Measurements from ENCODE around the gene ZNF71. TPM values are rescaled to one million over a fixed set of nuclear protein-coding genes. Genes with fewer than 3 reads are reported as not detected.
A peak's percentile ranks its signal among the peaks of the same experiment; 100 is the strongest.

The ZNF71 gene
- total RNA-seq, 1 donor from 2014 or later, result 5.8 TPM

DNA sequence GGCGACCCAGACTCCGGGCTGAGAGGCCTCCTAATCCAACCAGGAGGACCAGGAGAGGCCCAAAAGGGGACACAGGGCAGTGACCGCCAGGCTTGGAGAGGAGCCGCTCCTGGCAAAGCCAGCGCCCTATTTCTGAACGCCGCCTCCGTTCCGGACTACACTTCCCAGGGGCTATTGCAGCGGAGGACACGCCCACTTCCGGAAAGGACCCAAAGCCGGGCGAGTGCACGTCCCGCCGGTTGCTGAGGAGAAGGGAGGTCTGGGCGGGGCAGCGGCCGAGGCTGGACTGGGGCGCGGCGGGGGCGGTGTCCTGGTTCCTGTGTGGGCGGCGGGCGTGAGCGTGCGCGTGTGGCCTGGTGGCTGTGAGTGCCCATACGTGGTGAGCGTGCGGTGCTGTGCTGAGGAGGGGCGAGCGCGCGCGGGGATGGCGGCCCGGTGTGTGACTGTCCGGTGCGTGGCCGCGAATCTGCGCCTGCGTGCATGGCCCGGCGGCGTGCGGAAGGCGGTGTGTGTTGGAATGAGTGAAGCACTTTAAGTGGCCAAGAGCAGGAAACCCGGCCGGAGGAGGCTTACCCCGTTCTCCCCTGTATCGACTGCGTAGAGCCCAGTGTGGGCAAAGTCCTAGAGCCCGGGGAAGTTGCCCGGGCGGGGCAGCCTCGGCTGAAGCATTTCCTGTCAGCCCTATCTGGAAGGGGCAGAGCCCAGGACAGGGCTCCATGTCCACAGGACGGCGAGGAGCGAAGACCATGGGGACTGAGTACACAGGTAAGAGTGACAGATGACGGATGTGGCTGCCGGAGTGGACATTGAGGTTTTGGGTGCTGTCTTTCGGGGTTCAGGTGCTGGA, 27.6 kb upstream of the ZNF71 start, which contains the start of gene ZNF470:
Gene ZNF470 (plus strand): TSS at position 195 of the 847 bp plus-strand sequence. CDS start 2,844 bp downstream, outside the sequence.
- H3K27me3 ChIP-seq (ENCODE audit: low read depth), result no peaks in the 10 kb centered on the region
- peaks cover 85% of the 10 kb centered on the region for H3K9me3 ChIP-seq
- DNase-seq, result peak; percentile 96
- peak; percentile 99 to 100 for ATAC-seq
- TF ChIP-seq, protein P1, sequence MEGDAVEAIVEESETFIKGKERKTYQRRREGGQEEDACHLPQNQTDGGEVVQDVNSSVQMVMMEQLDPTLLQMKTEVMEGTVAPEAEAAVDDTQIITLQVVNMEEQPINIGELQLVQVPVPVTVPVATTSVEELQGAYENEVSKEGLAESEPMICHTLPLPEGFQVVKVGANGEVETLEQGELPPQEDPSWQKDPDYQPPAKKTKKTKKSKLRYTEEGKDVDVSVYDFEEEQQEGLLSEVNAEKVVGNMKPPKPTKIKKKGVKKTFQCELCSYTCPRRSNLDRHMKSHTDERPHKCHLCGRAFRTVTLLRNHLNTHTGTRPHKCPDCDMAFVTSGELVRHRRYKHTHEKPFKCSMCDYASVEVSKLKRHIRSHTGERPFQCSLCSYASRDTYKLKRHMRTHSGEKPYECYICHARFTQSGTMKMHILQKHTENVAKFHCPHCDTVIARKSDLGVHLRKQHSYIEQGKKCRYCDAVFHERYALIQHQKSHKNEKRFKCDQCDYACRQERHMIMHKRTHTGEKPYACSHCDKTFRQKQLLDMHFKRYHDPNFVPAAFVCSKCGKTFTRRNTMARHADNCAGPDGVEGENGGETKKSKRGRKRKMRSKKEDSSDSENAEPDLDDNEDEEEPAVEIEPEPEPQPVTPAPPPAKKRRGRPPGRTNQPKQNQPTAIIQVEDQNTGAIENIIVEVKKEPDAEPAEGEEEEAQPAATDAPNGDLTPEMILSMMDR (IDR thresholded peaks at IDR 0.05), result no peak
- H3K27ac ChIP-seq, result peak within 1 kb of the TSS; percentile 84
- intact Hi-C loops (cut with DNase I), result no loop called here
- H3K4me1 ChIP-seq, result no peaks in the 10 kb centered on the region
- H3K36me3 ChIP-seq, result no peaks in the 10 kb centered on the region
- peak within 1 kb of the TSS; percentile 89 for H3K4me3 ChIP-seq

DNA sequence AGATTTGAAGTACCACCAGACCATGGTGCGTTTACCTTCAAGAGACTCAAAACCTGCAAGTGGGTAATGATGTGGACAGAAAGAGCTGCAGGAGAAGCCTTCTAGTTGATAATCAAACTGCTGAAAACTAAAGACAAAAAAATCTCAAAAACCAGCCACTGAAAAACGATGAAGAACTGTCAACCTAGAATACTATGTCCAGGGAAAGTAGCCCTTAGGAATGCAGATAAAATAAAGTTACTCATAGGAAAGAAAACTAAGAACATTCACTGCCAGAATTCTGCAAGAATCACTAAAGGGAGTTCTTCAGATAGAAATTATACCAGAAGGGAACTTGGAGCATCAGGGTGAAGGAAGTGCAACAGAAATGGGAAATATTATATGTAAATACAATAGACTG, 22.5 kb upstream of the ZNF71 start:
- DNase-seq, result no peak
- Histone ChIP-seq H3K27me3 (ENCODE audit: low read depth) (no peaks in the 10 kb centered on the region), H3K9me3 (peaks cover 96% of the 10 kb centered on the region), H3K4me1 (no peaks in the 10 kb centered on the region), H3K36me3 (peaks cover 15% of the 10 kb centered on the region), H3K27ac (no peak overlapping the region), H3K4me3 (no peak overlapping the region)
- intact Hi-C loops (cut with DNase I), result no loop called here
- no peak for ATAC-seq
- TF ChIP-seq, protein P1 (IDR thresholded peaks at IDR 0.05), result no peak

DNA sequence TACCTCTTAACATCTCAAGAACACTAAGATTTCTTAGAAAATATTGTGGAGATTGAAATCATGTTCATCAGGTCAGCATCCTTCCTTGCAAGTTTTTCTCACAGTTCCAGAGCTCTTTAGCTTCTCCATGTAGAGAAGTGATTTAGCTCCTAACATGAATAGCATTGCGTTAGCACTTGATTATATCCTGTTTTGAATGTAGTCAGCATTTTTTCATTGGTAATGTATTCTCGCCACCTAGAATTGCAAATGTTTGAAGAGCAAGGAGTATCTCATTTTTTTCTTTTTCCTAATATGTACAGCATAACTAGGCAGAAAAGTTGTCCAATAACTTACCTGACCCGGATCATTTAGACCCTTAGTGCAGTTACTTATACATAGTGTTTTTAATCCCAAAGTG, 21.2 kb upstream of the ZNF71 start:
- ATAC-seq (no peak), DNase-seq (no peak)
- no peak overlapping the region for H3K27ac ChIP-seq
- no peak overlapping the region for H3K4me3 ChIP-seq
- peaks cover 100% of the 10 kb centered on the region for H3K9me3 ChIP-seq
- TF ChIP-seq, protein P1 (IDR thresholded peaks at IDR 0.05), result no peak
- intact Hi-C loops (cut with DNase I), result no loop called here
- H3K4me1 ChIP-seq, result no peaks in the 10 kb centered on the region
- H3K27me3 ChIP-seq (ENCODE audit: low read depth), result no peaks in the 10 kb centered on the region
- H3K36me3 ChIP-seq, result peaks cover 15% of the 10 kb centered on the region

DNA sequence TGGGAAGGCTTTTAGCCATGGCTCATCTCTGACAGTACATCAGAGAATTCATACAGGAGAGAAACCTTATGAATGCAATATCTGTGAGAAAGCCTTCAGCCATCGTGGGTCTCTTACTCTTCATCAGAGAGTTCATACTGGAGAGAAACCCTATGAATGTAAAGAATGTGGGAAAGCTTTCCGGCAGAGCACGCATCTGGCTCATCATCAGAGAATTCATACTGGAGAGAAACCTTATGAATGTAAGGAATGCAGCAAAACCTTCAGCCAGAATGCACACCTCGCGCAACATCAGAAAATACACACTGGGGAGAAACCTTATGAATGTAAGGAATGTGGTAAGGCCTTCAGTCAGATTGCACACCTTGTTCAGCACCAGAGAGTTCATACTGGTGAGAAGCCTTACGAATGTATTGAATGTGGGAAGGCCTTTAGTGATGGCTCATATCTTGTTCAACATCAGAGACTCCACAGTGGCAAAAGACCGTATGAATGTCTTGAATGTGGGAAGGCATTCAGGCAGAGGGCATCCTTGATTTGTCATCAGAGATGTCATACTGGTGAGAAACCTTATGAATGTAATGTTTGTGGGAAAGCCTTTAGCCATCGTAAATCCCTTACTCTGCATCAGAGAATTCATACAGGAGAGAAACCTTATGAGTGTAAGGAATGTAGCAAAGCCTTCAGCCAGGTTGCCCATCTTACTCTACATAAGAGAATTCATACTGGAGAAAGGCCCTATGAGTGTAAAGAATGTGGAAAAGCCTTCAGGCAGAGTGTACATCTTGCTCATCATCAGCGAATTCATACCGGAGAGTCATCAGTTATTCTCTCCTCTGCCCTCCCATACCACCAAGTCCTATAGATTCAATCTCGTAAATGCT, 17.1 kb upstream of the ZNF71 start:
- TF ChIP-seq, protein P1 (IDR thresholded peaks at IDR 0.05), result no peak
- Histone ChIP-seq H3K4me1 (no peaks in the 10 kb centered on the region), H3K27me3 (ENCODE audit: low read depth) (no peaks in the 10 kb centered on the region), H3K9me3 (peaks cover 100% of the 10 kb centered on the region), H3K27ac (no peak overlapping the region), H3K36me3 (peaks cover 15% of the 10 kb centered on the region), H3K4me3 (no peak overlapping the region)
- ATAC-seq (no peak), DNase-seq (no peak)
- intact Hi-C loops (cut with DNase I), result no loop called here

DNA sequence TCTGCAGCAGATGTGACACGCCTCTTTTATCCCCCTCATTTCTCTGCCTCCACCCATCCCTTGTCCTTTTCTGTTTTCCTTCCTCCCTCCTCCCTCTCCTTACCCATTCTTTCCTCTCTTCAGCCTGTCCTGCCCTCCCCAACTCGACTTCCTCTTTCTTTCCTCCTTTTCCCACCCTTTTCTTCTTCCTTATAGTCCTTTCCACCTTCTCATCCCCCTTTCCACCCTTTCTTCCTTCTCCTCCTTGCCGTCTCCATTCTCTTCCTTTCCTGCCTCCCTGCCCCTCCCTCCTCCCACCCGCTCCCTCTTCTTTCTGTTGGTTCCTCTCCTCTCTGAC, 688 bp upstream of the ZNF71 start:
- H3K4me3 ChIP-seq, result no peak overlapping the region

More for the DNA sequence above, 688 bp upstream of the ZNF71 start:
- H3K36me3 ChIP-seq, result no peaks in the 10 kb centered on the region
- no peaks in the 10 kb centered on the region for H3K27me3 ChIP-seq (ENCODE audit: low read depth)
- intact Hi-C loops (cut with DNase I), result no loop called here
- no peak overlapping the region for H3K27ac ChIP-seq
- no peak for ATAC-seq
- TF ChIP-seq, protein P1 (IDR thresholded peaks at IDR 0.05), result no peak
- H3K9me3 ChIP-seq, result peaks cover 21% of the 10 kb centered on the region
- H3K4me1 ChIP-seq, result peaks cover 8% of the 10 kb centered on the region
- no peak for DNase-seq

Measured in lower lobe of right lung (tissue), 2 donors.